HG03064 (cell line): ENCODE data around the gene RIN2.

Experiments
- ATAC-seq: cut with Tn5 transposase; IDR thresholded peaks from one replicate; pipeline ENCODE4 v1.9.1; 2021; ENCODE audit warnings: low read depth; ENCODE audit not compliant: unreplicated experiment

The RIN2 gene

DNA sequence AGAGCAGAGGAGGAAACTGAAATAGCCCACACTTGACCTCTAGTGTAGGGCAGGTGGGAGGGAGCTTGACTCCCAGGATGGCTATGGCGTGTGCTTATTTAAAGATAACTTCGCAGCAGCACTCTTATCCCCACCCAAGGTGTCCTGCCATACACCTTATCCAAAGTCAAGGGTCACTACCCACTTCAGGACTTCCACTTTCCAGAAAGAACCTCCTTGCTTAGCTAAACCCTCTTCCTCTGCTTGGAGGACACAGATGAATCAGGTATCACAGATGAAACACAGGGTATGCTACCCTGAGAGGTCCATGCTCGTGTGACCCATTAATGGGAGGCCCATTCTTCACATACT, 2.3 kb downstream of the RIN2 start:
- no peak for ATAC-seq

DNA sequence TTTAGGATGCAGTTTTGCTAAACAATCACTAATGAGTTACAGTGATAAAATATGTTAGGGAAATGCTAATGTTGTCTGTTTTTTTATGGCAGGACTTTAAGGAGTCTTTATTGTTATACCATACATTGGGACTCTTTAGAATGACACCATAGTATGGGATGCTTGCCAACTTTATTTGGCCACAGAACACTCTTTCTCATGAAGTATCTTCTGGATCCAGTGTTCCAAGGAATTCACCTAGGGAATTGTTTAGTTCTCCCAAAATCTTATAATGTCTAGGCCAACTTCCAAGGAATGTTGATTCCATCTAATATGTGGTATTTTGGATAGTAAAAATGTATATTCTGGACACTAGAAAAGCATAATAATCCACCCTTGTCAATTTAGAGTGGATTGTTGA, 3.3 kb downstream of the RIN2 start:
- ATAC-seq, result no peak

DNA sequence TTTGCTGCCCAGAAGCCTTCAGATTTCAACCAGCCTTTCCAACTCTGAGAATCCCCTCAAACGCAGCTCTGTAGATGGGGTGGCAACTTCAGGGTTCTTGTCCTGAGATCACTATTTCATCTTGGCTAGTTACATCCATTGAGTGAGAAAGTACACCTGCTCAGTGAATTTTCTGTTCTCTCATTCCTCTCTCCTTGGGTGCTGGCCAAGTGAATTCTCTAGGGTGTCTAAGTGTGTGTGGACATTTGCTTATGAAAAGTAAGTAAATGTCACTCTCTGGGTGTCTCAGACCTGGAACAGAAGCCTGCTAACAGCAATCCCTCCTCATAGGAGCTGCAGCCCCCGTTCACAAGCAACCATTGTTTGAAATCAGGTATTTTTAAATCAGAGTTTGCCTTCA, 3.8 kb downstream of the RIN2 start:
- ATAC-seq, result no peak

DNA sequence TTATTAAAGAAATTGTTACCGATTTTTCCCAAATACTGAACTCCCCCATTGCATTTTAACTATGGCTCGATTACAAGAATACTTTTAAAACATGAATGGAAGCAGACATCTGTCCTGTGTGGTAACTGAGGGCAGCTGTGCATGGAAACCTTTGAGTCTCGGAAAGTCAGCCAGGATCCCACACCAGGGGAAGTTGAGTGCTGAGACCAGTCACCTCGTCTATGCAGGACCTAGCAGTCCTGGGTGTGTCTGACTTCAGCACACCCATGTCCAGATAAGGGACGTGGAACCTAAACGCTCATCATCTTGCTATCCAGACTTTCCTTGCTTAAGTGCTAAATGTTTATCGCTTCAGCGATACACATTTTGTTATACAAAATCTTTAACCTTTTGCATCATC, 6.1 kb downstream of the RIN2 start:
- no peak for ATAC-seq

DNA sequence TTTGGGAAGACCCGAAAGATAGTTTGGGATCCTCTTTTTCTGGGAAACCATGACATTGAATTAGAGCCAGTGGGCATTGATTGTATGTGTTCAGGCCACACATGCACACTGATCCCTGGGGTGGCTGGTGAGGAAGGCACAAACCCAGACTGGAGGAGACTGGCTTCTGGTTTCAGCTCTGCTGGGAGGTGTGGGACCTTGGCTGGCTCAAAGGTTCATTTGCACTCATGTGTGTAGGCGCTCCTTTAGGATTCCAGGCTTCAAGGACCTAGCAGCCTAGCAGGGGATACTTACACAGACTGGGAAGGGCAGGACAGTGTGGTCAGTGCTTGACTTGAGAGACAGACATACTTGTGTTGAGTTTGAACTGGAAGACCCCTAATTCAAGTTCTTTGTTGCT, 7.2 kb downstream of the RIN2 start:
- ATAC-seq, result no peak

GRCh38 chr20:19765913-19766312, 7.9 kb downstream of the RIN2 start:
- ATAC-seq, result no peak

GRCh38 chr20:19767070-19767469, 9.0 kb downstream of the RIN2 start:
- ATAC-seq, result no peak

- ATAC-seq, result no peak
Measured at GRCh38 chr20:19768325-19768842, 10.3 kb downstream of the RIN2 start.

DNA sequence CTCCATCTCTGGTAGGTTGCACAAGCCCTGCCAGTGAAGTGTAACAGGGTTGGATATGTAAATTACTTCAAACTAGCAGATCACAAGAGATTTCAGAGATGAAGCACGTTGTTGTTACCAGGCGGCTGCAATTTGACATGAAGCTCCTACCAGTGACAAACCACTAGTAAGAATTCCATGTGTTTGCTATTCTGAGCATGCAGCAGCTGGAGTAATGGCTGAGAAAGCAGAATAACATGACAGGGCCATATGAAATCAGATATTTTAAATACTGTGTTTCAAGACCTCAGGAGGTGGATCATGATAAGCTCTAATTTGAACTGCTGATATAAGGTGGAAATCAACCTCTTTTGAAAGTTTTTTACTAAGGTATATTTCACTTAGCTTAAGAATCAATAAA, 11.4 kb downstream of the RIN2 start:
- no peak for ATAC-seq

DNA sequence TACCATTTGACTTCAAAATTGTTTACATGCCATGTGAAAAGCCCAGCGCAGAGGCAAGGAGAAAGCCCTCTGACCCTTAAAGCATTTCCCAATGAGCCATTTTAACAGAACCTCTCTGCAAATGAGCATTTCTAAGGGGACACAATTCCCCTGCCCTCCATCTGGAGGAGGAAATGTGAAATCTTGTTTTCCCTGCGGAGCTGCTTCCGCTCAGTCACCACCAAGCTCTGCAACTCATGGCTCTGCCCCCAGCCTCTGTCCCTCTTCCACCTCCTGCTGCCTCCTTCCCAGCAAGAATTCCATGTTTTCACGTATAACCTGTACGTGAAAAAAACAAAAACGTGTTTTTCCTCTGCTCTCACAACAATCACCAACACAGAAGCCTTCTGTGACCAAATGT, 12.3 kb downstream of the RIN2 start:
- no peak for ATAC-seq

- ATAC-seq, result no peak
Measured at GRCh38 chr20:19771031-19771430, 13.0 kb downstream of the RIN2 start.

DNA sequence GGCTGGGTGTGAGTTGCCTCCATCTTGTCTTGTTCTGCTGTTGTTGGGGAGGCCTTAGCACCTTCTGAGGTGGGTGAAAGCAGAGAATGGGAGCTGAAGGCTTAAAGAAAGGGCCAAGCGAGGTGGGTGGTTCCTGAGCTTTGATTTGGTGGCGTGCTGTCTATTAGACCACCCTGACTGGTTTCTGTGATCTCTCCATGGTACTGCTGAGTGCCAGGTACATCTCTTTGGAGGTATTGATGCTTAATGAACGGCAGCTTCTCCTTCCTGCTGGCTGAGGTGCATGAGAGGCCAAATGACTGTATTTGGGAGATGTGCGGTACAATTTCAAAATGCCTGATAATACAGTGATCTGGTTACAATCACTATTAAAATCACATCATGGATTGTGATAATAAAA, 15.4 kb downstream of the RIN2 start:
- ATAC-seq, result no peak

- no peak for ATAC-seq
Measured at GRCh38 chr20:19774135-19774933, 16.3 kb downstream of the RIN2 start.

DNA sequence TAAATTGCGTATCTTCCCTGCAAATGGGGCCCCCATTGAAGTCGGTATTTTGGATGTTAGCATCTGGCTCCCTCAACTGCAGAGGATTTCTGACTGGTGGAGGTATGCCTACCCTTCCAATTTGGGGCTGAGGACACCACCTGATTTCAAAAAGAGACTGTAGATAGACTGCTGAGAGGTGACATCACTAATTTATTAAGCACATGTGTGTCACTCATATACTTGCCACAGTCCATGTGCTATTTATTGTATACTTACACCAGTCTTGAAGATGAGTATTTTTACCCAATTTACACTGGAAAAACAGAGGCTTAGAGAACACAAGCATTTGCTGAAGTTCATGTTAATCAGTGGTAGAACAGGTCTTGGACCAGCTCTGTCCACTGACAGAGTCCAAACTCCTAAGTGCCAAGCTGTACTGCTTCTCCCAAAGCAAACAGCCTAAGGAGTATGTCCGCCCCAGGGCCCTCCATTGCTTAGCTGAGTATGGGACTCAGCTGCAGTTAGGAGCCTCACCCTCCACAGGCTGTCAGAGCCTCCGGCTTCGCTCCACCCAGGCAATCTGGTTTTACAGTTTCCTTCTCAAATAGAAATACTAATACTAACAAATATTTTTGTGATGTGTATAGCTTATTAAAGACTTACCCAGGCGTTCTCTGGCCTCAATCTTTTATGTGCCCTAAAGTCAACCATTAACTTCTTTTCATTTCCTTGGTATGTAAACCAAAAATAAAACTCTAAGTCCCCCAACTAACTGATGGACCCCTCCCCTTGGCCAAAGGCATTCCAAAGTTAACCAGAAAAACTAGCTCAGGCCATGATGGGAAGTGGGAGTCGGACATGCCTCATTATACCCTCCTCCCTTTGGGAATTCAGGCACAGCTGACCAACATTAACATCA, 17.5 kb downstream of the RIN2 start:
- ATAC-seq, result no peak

DNA sequence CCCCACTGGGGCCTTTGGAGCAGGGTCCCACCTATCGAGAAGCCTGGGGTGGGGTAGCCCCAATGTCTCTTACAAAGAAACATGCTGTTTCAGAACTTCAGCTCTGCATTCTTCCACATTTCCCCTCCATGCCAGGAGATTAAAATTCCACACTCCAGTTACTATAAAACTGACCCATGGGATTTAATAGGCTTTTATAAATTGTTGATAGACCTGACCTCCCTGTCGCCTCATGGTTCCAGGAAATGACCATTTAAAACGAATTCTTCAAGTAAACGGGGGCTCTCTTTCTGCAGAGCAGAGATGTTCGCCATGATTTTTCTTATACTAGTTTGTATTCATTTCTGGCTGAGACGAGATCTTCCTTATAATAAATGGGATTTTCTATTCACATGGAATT, 19.3 kb downstream of the RIN2 start:
- ATAC-seq, result no peak

DNA sequence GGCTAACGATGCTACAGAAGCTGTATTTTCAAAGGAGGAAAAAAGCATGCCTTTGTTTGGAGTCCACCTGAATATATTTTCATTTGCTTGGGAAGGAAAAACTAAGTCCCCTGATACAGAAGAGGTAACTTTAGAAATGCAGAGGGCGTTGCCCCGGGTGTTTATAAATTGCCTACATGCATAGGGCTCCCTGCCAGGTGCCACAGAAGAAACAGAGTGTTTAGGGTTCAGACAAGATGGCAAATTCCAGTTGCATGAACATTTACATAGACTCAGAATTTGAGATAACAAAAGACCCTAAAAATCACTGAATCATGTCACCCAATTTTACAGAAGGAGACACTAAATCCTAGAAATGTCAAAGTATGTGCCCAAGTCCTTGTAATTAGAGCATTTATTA, 19.9 kb downstream of the RIN2 start:
- ATAC-seq, result no peak

DNA sequence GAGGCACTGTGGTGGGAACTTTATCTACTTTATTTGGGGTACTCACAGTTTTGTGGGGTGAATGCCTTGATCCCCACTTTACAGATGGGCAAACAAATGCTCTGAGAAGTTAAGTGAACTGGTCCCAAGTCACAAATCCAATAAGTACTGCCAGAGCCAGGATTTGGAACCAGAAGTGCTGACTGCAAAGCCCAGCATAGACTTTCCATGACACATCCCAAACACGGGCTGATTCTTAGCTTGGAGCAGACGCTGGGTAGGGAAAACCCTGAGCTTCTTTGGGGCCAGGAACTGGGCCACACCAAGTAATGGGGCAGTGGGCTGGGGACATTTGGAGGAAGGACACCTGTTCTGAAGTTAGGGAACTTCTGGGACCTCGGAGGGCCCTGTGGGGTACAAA, 20.3 kb downstream of the RIN2 start:
- ATAC-seq, result no peak

GRCh38 chr20:19779634-19780033, 21.6 kb downstream of the RIN2 start:
- no peak for ATAC-seq

- ATAC-seq, result no peak
Measured at GRCh38 chr20:19780261-19780660, 22.2 kb downstream of the RIN2 start.

GRCh38 chr20:19781235-19781634, 23.2 kb downstream of the RIN2 start:
- no peak for ATAC-seq

DNA sequence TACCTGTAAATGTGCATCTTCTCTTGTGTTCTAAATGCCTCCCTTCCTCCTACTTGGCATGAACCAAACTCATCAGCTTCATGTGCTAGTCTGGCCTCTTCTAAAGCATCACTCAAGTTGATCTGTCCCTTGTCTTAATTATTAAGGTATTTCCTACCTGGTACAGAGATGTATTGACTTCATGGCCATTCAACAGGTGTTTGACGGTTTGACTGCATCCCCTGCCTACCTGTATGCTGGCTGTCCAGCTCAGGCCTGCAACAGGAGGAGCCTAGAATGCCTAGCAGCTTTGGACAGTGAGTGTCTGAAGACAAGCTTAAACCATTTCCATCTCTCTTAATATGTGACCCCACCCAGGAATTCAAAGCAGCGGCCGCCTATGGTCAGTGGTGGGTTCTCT, 24.6 kb downstream of the RIN2 start:
- no peak for ATAC-seq

GRCh38 chr20:19783966-19784401, 25.9 kb downstream of the RIN2 start:
- no peak for ATAC-seq
